ENCODE data around the gene ACTL10. TPM values are rescaled to one million over a fixed set of nuclear protein-coding genes. Genes with fewer than 3 reads are reported as not detected.
A peak's percentile ranks its signal among the peaks of the same experiment; 100 is the strongest.

The ACTL10 gene
- total RNA-seq, 1 donor from 2014 or later, result 26.3 TPM

- DNase-seq (ENCODE audit: low spot score in 2 of 2), result no peak
- intact Hi-C loops (cut with DNase I), result no loop called here
These were observed 11.4 kb downstream of the ACTL10 start for GRCh38 chr20:33677991-33678702.

GRCh38 chr20:33679758-33680485 is 13.2 kb downstream of the ACTL10 start:
- no peak for DNase-seq (ENCODE audit: low spot score in 2 of 2)
- H3K4me1 ChIP-seq, result peaks cover 20 to 29% of the 10 kb centered on the region in 2 donors
- TF ChIP-seq CTCF (IDR thresholded peaks at IDR 0.05), result no peak
- peak overlapping the region; percentile 44 to 46 for H3K27ac ChIP-seq
- H3K27me3 ChIP-seq, result no peaks in the 10 kb centered on the region
- H3K4me3 ChIP-seq, result no peak overlapping the region
- H3K36me3 ChIP-seq, result no peaks in the 10 kb centered on the region
- intact Hi-C loops (cut with DNase I), result no loop called here
- no peaks in the 10 kb centered on the region for H3K9me3 ChIP-seq

More at GRCh38 chr20:33677991-33678702, 11.4 kb downstream of the ACTL10 start:
- no peaks in the 10 kb centered on the region for H3K36me3 ChIP-seq
- no peaks in the 10 kb centered on the region for H3K9me3 ChIP-seq
- no peaks in the 10 kb centered on the region for H3K27me3 ChIP-seq
- H3K4me1 ChIP-seq, result peaks cover 23 to 40% of the 10 kb centered on the region in 2 donors
- TF ChIP-seq CTCF (IDR thresholded peaks at IDR 0.05), result no peak
- H3K27ac ChIP-seq, result peak overlapping the region in 1 of 2 donors; percentile 97
- H3K4me3 ChIP-seq, result no peak overlapping the region

GRCh38 chr20:33680686-33681085 is 13.9 kb downstream of the ACTL10 start:
- H3K27ac ChIP-seq, result peak overlapping the region; percentile 44 to 46

GRCh38 chr20:33681288-33681687 is 14.5 kb downstream of the ACTL10 start:
- no peaks in the 10 kb centered on the region for H3K9me3 ChIP-seq
- peaks cover 17 to 20% of the 10 kb centered on the region in 2 donors for H3K4me1 ChIP-seq
- DNase-seq (ENCODE audit: low spot score in 2 of 2), result no peak
- no peak overlapping the region for H3K4me3 ChIP-seq
- H3K36me3 ChIP-seq, result no peaks in the 10 kb centered on the region
- intact Hi-C loops (cut with DNase I), result no loop called here
- H3K27ac ChIP-seq, result no peak overlapping the region
- H3K27me3 ChIP-seq, result no peaks in the 10 kb centered on the region
- no peak for TF ChIP-seq CTCF (IDR thresholded peaks at IDR 0.05)

More at GRCh38 chr20:33680686-33681085, 13.9 kb downstream of the ACTL10 start:
- H3K27me3 ChIP-seq, result no peaks in the 10 kb centered on the region
- H3K4me1 ChIP-seq, result peaks cover 23 to 26% of the 10 kb centered on the region in 2 donors
- H3K9me3 ChIP-seq, result no peaks in the 10 kb centered on the region
- H3K4me3 ChIP-seq, result no peak overlapping the region
- no peak for DNase-seq (ENCODE audit: low spot score in 2 of 2)
- intact Hi-C loops (cut with DNase I), result no loop called here
- TF ChIP-seq CTCF (IDR thresholded peaks at IDR 0.05), result no peak
- H3K36me3 ChIP-seq, result no peaks in the 10 kb centered on the region

GRCh38 chr20:33681728-33682353 is 15.1 kb downstream of the ACTL10 start:
- Histone ChIP-seq H3K4me3 (no peak overlapping the region), H3K36me3 (no peaks in the 10 kb centered on the region), H3K27ac (no peak overlapping the region), H3K4me1 (peaks cover 17 to 19% of the 10 kb centered on the region in 2 donors), H3K27me3 (no peaks in the 10 kb centered on the region), H3K9me3 (no peaks in the 10 kb centered on the region)
- TF ChIP-seq CTCF (IDR thresholded peaks at IDR 0.05), result no peak
- no peak for DNase-seq (ENCODE audit: low spot score in 2 of 2)
- intact Hi-C loops (cut with DNase I), result no loop called here

All from ascending aorta (tissue), 2 donors.